ENCODE measurements around the gene DFFB. TPM values are rescaled to one million over a fixed set of nuclear protein-coding genes. Genes with fewer than 3 reads are reported as not detected.

Gene DFFB
- total and polyA plus RNA-seq, 5 donors from 2014 or later: 11.2 to 15.4 (median 13.2) TPM

DNA sequence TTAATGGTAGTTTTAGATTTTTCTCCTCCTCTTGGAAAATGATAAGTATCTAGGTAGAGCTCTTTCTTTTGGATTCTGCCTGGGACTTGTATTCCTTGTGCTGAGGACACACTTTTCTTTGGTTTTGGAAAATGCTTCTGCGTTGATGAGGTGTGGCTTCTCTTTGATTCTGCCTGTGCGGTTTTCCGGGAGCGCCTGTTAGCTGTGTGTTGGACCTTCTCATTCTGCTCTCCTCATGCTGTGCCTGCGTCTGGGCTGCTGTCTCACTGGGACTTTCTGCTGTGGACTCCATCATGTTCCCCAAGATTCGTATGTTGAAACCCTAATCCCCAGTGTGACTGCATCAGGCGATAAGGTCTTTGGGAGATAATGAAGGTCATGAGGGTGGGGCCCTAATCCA, 21.8 kb downstream of the DFFB start:
- peaks cover 52% of the 10 kb centered on the region for H3K36me3 Mint-ChIP-seq
- peaks cover 49% of the 10 kb centered on the region for H3K36me3 ChIP-seq (ENCODE audit: control insufficient read depth, insufficient read depth, low read length)
- H3K4me1 Mint-ChIP-seq: peaks cover 0 to 5% (median 3%) of the 10 kb centered on the region in 4 donors

DNA sequence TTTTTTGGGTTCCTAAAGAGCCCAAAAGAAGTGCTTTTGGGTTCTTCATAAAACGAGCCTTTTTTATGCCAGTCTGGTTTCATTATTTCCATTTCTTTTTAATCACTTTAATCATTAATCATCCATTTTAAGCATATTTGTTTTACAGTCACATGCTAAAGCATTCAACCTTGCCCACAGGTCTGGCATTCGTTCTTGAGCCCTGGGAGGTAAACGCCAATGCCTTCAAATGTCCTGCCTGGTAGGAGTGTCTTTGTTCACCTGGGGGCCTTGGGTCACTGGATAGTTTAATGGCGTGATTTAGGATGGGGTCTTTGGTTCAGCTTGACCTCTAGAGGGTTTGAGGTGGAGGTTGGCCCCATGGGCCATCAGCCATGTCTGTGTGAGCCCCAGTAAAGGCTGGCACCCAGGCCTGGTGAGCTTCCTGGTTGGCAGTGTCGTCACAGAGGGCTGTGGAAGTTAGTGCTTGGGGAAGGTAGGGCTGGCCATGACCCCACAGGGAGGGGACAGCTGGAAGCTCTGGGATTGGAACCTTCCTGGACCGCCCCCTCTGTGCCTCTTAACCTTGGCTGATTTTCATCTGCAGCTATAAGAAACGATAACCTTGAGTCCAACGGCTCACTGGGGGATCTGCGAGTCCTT, 22.6 kb downstream of the DFFB start:
- no peaks in the 10 kb centered on the region for H3K27me3 Mint-ChIP-seq
- Histone ChIP-seq H3K9me3 (ENCODE audit: control insufficient read depth in 2 of 2, low read length in 2 of 2) (peaks cover 3% of the 10 kb centered on the region in 2 experiments), H3K4me1 (ENCODE audit: control insufficient read depth, insufficient read depth, low read length, poor library complexity, severe bottlenecking) (no peaks in the 10 kb centered on the region), H3K27me3 (ENCODE audit: control insufficient read depth, insufficient read depth, low read length) (no peaks in the 10 kb centered on the region), H3K36me3 (ENCODE audit: control insufficient read depth, insufficient read depth, low read length) (peaks cover 52% of the 10 kb centered on the region), H3K4me3 (ENCODE audit: low read depth, low read length) (no peak overlapping the region), H3K27ac (ENCODE audit: insufficient read depth, low read length, poor library complexity, severe bottlenecking) (no peak overlapping the region)
- H3K27ac Mint-ChIP-seq: no peak overlapping the region
- no peak overlapping the region for H3K4me3 Mint-ChIP-seq
- DNase-seq: no peak
- no peak for ATAC-seq (ENCODE audit: low read depth in 2 of 2)
- H3K4me1 Mint-ChIP-seq: peaks cover 0 to 5% (median 3%) of the 10 kb centered on the region in 4 donors
- H3K36me3 Mint-ChIP-seq: peaks cover 59% of the 10 kb centered on the region
- peaks cover 0 to 3% (median 0%) of the 10 kb centered on the region in 7 donors for H3K9me3 Mint-ChIP-seq

More for the DNA sequence above, 21.8 kb downstream of the DFFB start:
- no peaks in the 10 kb centered on the region for H3K4me1 ChIP-seq (ENCODE audit: control insufficient read depth, insufficient read depth, low read length, poor library complexity, severe bottlenecking)
- no peaks in the 10 kb centered on the region for H3K27me3 Mint-ChIP-seq
- H3K27ac Mint-ChIP-seq: no peak overlapping the region
- no peaks in the 10 kb centered on the region for H3K27me3 ChIP-seq (ENCODE audit: control insufficient read depth, insufficient read depth, low read length)
- ATAC-seq (ENCODE audit: low read depth in 2 of 2) (no peak), DNase-seq (no peak)
- H3K4me3 ChIP-seq (ENCODE audit: low read depth, low read length): no peak overlapping the region
- H3K9me3 ChIP-seq (ENCODE audit: control insufficient read depth in 2 of 2, low read length in 2 of 2): peaks cover 3% of the 10 kb centered on the region in 2 experiments
- peaks cover 0 to 3% (median 0%) of the 10 kb centered on the region in 7 donors for H3K9me3 Mint-ChIP-seq
- no peak overlapping the region for H3K4me3 Mint-ChIP-seq
- H3K27ac ChIP-seq (ENCODE audit: insufficient read depth, low read length, poor library complexity, severe bottlenecking): no peak overlapping the region

DNA sequence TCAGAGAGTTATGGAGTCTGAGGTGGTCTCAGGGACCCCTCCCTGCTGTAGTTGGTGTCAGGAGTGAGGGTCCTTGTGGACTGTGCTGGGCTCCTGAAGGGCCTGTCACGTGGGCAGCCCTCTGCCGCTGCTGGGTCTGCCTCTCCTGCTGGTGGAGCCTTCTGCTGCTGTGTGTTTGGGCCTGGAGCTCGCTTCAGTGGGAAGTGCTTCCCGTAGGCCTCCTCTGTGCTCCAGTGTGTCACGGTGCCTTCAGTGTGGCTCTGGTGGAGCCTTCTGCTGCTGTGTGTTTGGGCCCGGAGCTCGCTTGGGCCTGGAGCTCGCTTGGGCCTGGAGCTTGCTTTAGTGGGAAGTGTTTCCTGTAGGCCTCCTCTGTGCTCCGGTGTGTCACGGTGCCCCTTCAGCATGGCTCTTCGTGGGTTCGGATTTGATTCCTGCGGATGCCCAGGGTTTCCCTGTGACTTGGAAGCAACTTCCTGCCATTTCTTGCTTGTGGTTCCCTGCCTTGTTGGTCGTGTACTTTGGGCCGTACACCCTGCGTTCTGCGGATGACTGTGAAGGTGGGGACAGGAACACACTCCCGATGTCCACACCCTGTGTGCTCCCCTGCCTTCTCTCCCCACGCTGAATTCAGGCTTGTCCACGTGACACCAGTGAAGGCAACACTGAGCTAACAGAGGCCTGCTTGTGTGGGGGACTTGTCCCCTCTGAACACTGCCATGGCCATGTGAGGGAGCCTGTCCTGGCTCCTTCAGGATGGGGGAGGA, 23.3 kb downstream of the DFFB start:
- Histone ChIP-seq H3K4me3 (ENCODE audit: low read depth, low read length) (no peak overlapping the region), H3K36me3 (ENCODE audit: control insufficient read depth, insufficient read depth, low read length) (peaks cover 55% of the 10 kb centered on the region), H3K27ac (ENCODE audit: insufficient read depth, low read length, poor library complexity, severe bottlenecking) (no peak overlapping the region), H3K9me3 (ENCODE audit: control insufficient read depth in 2 of 2, low read length in 2 of 2) (peaks cover 3% of the 10 kb centered on the region in 2 experiments), H3K4me1 (ENCODE audit: control insufficient read depth, insufficient read depth, low read length, poor library complexity, severe bottlenecking) (no peaks in the 10 kb centered on the region), H3K27me3 (ENCODE audit: control insufficient read depth, insufficient read depth, low read length) (no peaks in the 10 kb centered on the region)
- peaks cover 0 to 3% (median 0%) of the 10 kb centered on the region in 7 donors for H3K9me3 Mint-ChIP-seq
- H3K4me3 Mint-ChIP-seq: no peak overlapping the region
- peaks cover 0 to 5% (median 3%) of the 10 kb centered on the region in 4 donors for H3K4me1 Mint-ChIP-seq
- ATAC-seq (ENCODE audit: low read depth in 2 of 2) (no peak), DNase-seq (no peak)
- peaks cover 55% of the 10 kb centered on the region for H3K36me3 Mint-ChIP-seq
- no peak overlapping the region for H3K27ac Mint-ChIP-seq
- H3K27me3 Mint-ChIP-seq: no peaks in the 10 kb centered on the region

GRCh38 chr1:3881193-3881480, 23.9 kb downstream of the DFFB start:
- no peak for DNase-seq
- Mint-ChIP-seq H3K27me3 (no peaks in the 10 kb centered on the region), H3K27ac (no peak overlapping the region), H3K9me3 (peaks cover 0 to 3% (median 0%) of the 10 kb centered on the region in 7 donors), H3K36me3 (peaks cover 50% of the 10 kb centered on the region), H3K4me1 (peaks cover 0 to 5% (median 3%) of the 10 kb centered on the region in 4 donors), H3K4me3 (no peak overlapping the region)
- no peaks in the 10 kb centered on the region for H3K27me3 ChIP-seq (ENCODE audit: control insufficient read depth, insufficient read depth, low read length)
- no peak overlapping the region for H3K4me3 ChIP-seq (ENCODE audit: low read depth, low read length)
- H3K9me3 ChIP-seq (ENCODE audit: control insufficient read depth in 2 of 2, low read length in 2 of 2): peaks cover 3% of the 10 kb centered on the region in 2 experiments
- no peaks in the 10 kb centered on the region for H3K4me1 ChIP-seq (ENCODE audit: control insufficient read depth, insufficient read depth, low read length, poor library complexity, severe bottlenecking)
- ATAC-seq (ENCODE audit: low read depth in 2 of 2): no peak
- H3K27ac ChIP-seq (ENCODE audit: insufficient read depth, low read length, poor library complexity, severe bottlenecking): no peak overlapping the region
- peaks cover 57% of the 10 kb centered on the region for H3K36me3 ChIP-seq (ENCODE audit: control insufficient read depth, insufficient read depth, low read length)

DNA sequence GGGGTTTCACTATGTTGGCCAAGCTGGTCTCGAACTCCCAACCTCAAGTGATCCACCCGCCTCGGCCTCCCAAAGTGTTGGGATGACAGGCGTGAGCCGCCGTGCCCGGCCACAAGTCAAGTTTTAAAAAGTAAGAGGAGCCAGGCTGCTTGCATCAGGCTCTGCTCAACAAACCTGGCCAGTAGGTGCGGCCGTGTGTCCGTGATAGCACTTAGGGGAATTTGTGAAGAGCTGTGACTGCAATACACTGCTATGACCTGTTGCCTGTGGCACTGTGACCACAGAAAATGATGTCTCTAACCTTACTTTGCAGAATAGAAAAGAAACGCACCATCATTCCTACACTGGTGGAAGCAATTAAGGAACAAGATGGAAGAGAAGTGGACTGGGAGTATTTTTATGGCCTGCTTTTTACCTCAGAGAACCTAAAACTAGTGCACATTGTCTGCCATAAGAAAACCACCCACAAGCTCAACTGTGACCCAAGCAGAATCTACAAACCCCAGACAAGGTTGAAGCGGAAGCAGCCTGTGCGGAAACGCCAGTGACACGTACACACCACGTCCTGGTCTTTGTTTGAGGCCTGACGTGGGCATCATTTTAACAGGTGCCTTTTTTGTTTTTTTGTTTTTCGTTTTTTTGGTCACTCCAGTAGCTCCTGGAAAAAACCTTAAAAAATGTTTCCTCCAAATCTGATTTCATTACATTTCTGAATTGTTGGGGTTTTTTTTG, 26.1 kb downstream of the DFFB start:
- H3K4me3 Mint-ChIP-seq: no peak overlapping the region
- ATAC-seq (ENCODE audit: low read depth in 2 of 2) (no peak), DNase-seq (no peak)
- H3K27me3 ChIP-seq (ENCODE audit: control insufficient read depth, insufficient read depth, low read length): no peaks in the 10 kb centered on the region
- peaks cover 0 to 3% (median 0%) of the 10 kb centered on the region in 7 donors for H3K9me3 Mint-ChIP-seq
- H3K27ac ChIP-seq (ENCODE audit: insufficient read depth, low read length, poor library complexity, severe bottlenecking): no peak overlapping the region
- peaks cover 0 to 5% (median 3%) of the 10 kb centered on the region in 4 donors for H3K4me1 Mint-ChIP-seq
- H3K27ac Mint-ChIP-seq: no peak overlapping the region
- peaks cover 49% of the 10 kb centered on the region for H3K36me3 Mint-ChIP-seq
- no peaks in the 10 kb centered on the region for H3K4me1 ChIP-seq (ENCODE audit: control insufficient read depth, insufficient read depth, low read length, poor library complexity, severe bottlenecking)
- no peaks in the 10 kb centered on the region for H3K27me3 Mint-ChIP-seq
- H3K36me3 ChIP-seq (ENCODE audit: control insufficient read depth, insufficient read depth, low read length): peaks cover 66% of the 10 kb centered on the region
- no peak overlapping the region for H3K4me3 ChIP-seq (ENCODE audit: low read depth, low read length)
- H3K9me3 ChIP-seq (ENCODE audit: control insufficient read depth in 2 of 2, low read length in 2 of 2): peaks cover 3% of the 10 kb centered on the region in 2 experiments

GRCh38 chr1:3884966-3885365, 27.7 kb downstream of the DFFB start:
- H3K36me3 ChIP-seq (ENCODE audit: control insufficient read depth, insufficient read depth, low read length): peaks cover 64% of the 10 kb centered on the region
- Mint-ChIP-seq H3K36me3 (peaks cover 40% of the 10 kb centered on the region), H3K4me3 (no peak overlapping the region), H3K27me3 (no peaks in the 10 kb centered on the region), H3K9me3 (no peaks in the 10 kb centered on the region), H3K4me1 (peaks cover 0 to 8% (median 2%) of the 10 kb centered on the region in 4 donors), H3K27ac (no peak overlapping the region)
- ATAC-seq (ENCODE audit: low read depth in 2 of 2) (no peak), DNase-seq (no peak)
- no peaks in the 10 kb centered on the region for H3K27me3 ChIP-seq (ENCODE audit: control insufficient read depth, insufficient read depth, low read length)
- no peak overlapping the region for H3K4me3 ChIP-seq (ENCODE audit: low read depth, low read length)
- no peaks in the 10 kb centered on the region for H3K4me1 ChIP-seq (ENCODE audit: control insufficient read depth, insufficient read depth, low read length, poor library complexity, severe bottlenecking)
- H3K27ac ChIP-seq (ENCODE audit: insufficient read depth, low read length, poor library complexity, severe bottlenecking): no peak overlapping the region
- no peaks in the 10 kb centered on the region for H3K9me3 ChIP-seq (ENCODE audit: control insufficient read depth in 2 of 2, low read length in 2 of 2)

GRCh38 chr1:3885611-3886010, 28.3 kb downstream of the DFFB start:
- H3K4me1 ChIP-seq (ENCODE audit: control insufficient read depth, insufficient read depth, low read length, poor library complexity, severe bottlenecking): no peaks in the 10 kb centered on the region
- no peaks in the 10 kb centered on the region for H3K27me3 Mint-ChIP-seq
- H3K4me3 Mint-ChIP-seq: no peak overlapping the region
- H3K4me1 Mint-ChIP-seq: peaks cover 0 to 8% (median 4%) of the 10 kb centered on the region in 4 donors
- DNase-seq (no peak), ATAC-seq (ENCODE audit: low read depth in 2 of 2) (no peak)
- peaks cover 64% of the 10 kb centered on the region for H3K36me3 ChIP-seq (ENCODE audit: control insufficient read depth, insufficient read depth, low read length)
- peaks cover 43% of the 10 kb centered on the region for H3K36me3 Mint-ChIP-seq
- H3K9me3 Mint-ChIP-seq: peaks cover 0 to 1% (median 0%) of the 10 kb centered on the region in 7 donors
- no peak overlapping the region for H3K4me3 ChIP-seq (ENCODE audit: low read depth, low read length)
- no peak overlapping the region for H3K27ac ChIP-seq (ENCODE audit: insufficient read depth, low read length, poor library complexity, severe bottlenecking)
- no peaks in the 10 kb centered on the region for H3K27me3 ChIP-seq (ENCODE audit: control insufficient read depth, insufficient read depth, low read length)
- no peaks in the 10 kb centered on the region for H3K9me3 ChIP-seq (ENCODE audit: control insufficient read depth in 2 of 2, low read length in 2 of 2)
- no peak overlapping the region for H3K27ac Mint-ChIP-seq
